Cardiac muscle cell (in vitro differentiated cells and primary cell): Measurements from ENCODE around the gene SRSF4. TPM values are rescaled to one million over a fixed set of nuclear protein-coding genes. Genes with fewer than 3 reads are reported as not detected.

Experiments used
- DNase-seq, 2 donors: peaks; one replicate each; pipeline versions ENCODE4 v3.0.0 to v3.0.0-alpha.2; 2010 to 2017; ENCODE audit warnings: low read depth in 1 of 2, low spot score in 1 of 2
- H3K27ac ChIP-seq: fragments of 200-600 bp; sonication (generic); 2 replicates; pipeline ENCODE4 v1.5.1; 2016
- H3K27me3 ChIP-seq: fragments of 200-600 bp; sonication (generic); 2 replicates; pipeline ENCODE4 v1.6.0; 2016; ENCODE audit warnings: control low read depth
- H3K36me3 ChIP-seq: fragments of 200-600 bp; sonication (generic); 2 replicates; pipeline ENCODE4 v1.5.1; 2016; ENCODE audit warnings: control low read depth
- H3K4me1 ChIP-seq: fragments of 200-600 bp; sonication (generic); 2 replicates; pipeline ENCODE4 v1.8.1; 2017; ENCODE audit warnings: low read depth, mild to moderate bottlenecking, mixed run types
- H3K4me3 ChIP-seq: fragments of 200-600 bp; sonication (generic); 2 replicates; pipeline ENCODE4 v1.5.1; 2016; ENCODE audit warnings: mild to moderate bottlenecking
- H3K9me3 ChIP-seq: fragments of 200-600 bp; sonication (generic); 2 replicates; pipeline ENCODE4 v1.5.1; 2017; ENCODE audit warnings: low read depth, mild to moderate bottlenecking, control low read depth
- polyA plus RNA-seq: library from polyadenylated mRNA; unstranded; fragments of >200 nt; fragmentation: Nextera tagmentation; extraction: Ambion mirVana; gene quantifications from 2 replicates; pipeline ENCODE4 v1.2.1, GENCODE V29; 2016
- total RNA-seq: library from RNA; depleted of rRNA; stranded (reverse); fragments of >200 nt; gene quantifications from 2 replicates; pipeline ENCODE4 v1.2.3, GENCODE V29; 2016
- TF ChIP-seq, protein P1 (sequence below): IDR thresholded peaks from 2 replicates; pipeline ENCODE4 v1.5.1; 2012; ENCODE audit warnings: low read depth, mild to moderate bottlenecking, low read length

Gene SRSF4
- 46.4 and 92.6 TPM in 2 replicates for total RNA-seq
- polyA plus RNA-seq, result 72.3 and 113 TPM in 2 replicates

DNA sequence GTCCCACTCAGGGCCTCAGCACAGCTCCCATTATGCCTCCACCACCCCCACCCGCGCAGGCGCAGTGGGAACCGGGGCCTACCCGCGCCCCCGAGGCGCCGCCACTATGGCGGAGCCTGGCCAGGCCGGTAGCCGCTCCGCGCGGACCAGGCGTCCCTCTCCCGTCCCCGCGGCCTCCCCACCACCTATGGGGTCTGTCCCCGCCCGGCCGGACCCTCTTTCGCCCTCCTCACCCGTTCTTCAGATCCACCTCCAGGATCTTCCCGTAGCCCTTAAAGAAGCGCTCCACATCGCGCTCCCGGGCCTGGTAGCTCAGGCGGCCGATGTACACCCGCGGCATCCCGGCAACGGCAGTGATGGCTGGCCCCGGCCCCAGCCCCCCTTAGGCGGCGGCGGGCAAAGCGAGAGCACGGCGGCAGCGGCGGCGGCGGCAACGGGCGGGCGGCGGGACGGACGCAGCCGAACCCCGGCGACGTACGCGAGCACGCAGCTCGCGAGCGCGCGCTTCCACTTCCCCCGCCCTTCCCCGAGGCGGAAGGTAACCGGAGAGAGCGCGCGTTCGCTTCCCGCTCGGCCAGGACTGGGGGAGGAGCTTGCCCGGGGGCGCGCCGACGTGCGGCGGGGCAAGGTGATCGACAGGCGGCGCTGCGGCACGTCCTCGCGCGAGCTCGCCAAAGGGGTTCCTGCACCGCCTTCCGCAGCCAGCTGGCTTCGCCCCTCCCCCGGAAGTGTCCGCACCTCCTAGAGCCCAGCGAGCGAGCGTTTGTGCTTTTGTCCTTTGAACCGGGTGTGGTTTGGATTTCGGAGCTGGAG is at the start of gene SRSF4:
Gene SRSF4, minus strand, starts transcription at position 488 of the 813 bp plus-strand sequence. Its CDS starts 148 bp downstream, at position 340.
- Histone ChIP-seq H3K27ac (peak within 1 kb of the TSS; percentile 100), H3K36me3 (peaks cover 3% of the 10 kb centered on the region), H3K4me1 (peaks cover 11% of the 10 kb centered on the region), H3K4me3 (peak within 1 kb of the TSS; percentile 95), H3K27me3 (no peaks in the 10 kb centered on the region), H3K9me3 (no peaks in the 10 kb centered on the region)
- DNase-seq, result peak; percentile 98 to 100
- TF ChIP-seq, protein P1, sequence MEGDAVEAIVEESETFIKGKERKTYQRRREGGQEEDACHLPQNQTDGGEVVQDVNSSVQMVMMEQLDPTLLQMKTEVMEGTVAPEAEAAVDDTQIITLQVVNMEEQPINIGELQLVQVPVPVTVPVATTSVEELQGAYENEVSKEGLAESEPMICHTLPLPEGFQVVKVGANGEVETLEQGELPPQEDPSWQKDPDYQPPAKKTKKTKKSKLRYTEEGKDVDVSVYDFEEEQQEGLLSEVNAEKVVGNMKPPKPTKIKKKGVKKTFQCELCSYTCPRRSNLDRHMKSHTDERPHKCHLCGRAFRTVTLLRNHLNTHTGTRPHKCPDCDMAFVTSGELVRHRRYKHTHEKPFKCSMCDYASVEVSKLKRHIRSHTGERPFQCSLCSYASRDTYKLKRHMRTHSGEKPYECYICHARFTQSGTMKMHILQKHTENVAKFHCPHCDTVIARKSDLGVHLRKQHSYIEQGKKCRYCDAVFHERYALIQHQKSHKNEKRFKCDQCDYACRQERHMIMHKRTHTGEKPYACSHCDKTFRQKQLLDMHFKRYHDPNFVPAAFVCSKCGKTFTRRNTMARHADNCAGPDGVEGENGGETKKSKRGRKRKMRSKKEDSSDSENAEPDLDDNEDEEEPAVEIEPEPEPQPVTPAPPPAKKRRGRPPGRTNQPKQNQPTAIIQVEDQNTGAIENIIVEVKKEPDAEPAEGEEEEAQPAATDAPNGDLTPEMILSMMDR, result peak; percentile 58

DNA sequence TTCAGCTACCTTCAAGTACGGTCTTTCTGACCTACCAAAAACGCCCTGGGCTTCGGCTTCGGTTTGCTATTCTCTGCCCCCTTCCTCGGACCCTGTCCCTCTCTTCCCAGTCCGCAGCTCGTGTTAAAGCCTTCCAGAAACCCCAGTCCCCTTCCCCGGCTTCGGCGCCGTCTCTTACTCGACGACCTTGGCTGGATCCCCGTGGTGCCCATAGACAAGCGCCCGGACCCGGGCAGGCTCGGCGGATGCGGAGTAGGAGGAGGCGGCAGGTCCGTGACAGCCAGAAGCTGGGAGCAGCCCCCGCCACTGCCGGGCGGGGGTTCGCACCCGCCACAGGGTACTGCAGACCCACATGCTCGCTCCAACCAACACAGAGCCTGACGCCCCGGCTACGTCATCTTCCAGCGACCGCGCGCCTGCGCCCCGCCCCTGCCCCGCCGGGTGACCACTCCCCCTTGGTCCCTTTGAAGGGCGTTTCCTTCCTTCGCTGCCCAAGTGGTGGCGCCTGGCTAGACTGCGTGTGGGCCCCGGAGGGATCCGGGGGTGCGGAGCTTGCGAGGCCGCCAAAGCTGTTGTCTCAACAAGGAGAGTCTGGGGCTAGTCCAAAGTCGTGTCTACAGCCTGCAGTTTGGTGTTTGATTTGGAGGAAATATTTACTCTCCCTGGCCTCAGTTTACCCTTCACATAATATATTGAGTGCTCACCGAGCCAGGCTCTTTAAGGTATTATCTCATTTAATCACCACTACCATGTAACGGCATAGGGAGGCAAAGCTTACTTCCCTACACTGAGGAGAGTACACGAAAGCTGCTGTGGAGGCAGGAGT is 49.1 kb upstream of the SRSF4 start, which contains the start of gene MECR:
Gene MECR, minus strand, starts transcription at position 382 of the 826 bp plus-strand sequence. Its CDS starts 28 bp downstream, at position 354.
- H3K27ac ChIP-seq, result no peak within 1 kb of the TSS
- H3K27me3 ChIP-seq, result peaks cover 10% of the 10 kb centered on the region
- H3K9me3 ChIP-seq, result no peaks in the 10 kb centered on the region
- H3K4me1 ChIP-seq, result no peaks in the 10 kb centered on the region
- peak; percentile 94 to 95 for DNase-seq
- H3K4me3 ChIP-seq, result peak within 1 kb of the TSS; percentile 69
- no peaks in the 10 kb centered on the region for H3K36me3 ChIP-seq
- TF ChIP-seq, protein P1, result peak; percentile 22

DNA sequence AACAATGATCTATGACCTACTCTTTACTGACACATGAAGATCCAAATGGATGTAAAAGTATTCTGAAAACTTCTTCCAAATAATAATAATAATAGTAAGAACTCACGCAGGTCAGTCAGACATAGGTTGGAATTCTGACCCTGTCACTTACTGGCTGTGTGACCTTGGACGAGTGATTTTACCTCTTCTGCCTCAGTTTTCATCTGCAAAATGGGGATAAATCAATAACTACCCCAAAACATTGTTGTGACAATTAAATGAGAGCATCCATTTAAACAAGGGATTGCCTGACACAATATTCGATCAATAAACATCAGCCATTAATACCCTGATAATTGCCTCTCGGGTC is 48.5 kb upstream of the SRSF4 start:
- Histone ChIP-seq H3K4me3 (peak overlapping the region; percentile 69), H3K27ac (no peak overlapping the region)
- TF ChIP-seq, protein P1, result no peak

DNA sequence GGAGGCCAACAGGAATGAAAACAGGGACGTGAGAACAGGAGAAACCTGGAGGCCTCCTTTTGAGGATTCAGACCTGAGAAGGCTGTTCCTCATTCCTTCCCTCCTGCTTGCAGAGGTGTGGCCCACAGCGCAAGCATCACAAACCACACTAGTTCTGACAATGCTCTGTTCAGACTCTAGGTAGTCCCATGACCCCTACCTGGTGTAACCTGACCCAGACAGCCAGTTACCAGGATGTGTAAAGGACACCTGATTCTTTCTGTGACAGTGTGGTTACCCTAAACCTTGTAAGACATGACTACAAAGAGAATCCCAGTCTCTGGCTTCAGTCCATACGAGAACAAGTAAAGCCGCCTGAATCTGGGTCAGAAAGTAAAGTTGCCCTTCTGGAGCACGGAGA is 45.8 kb upstream of the SRSF4 start:
- DNase-seq, result no peak
- no peaks in the 10 kb centered on the region for H3K27me3 ChIP-seq
- no peaks in the 10 kb centered on the region for H3K4me1 ChIP-seq
- no peaks in the 10 kb centered on the region for H3K9me3 ChIP-seq
- no peaks in the 10 kb centered on the region for H3K36me3 ChIP-seq
- no peak overlapping the region for H3K4me3 ChIP-seq
- H3K27ac ChIP-seq, result no peak overlapping the region
- TF ChIP-seq, protein P1, result no peak

More for the DNA sequence above, 48.5 kb upstream of the SRSF4 start:
- H3K36me3 ChIP-seq, result no peaks in the 10 kb centered on the region
- no peaks in the 10 kb centered on the region for H3K9me3 ChIP-seq
- H3K27me3 ChIP-seq, result peaks cover 6% of the 10 kb centered on the region
- DNase-seq, result no peak
- H3K4me1 ChIP-seq, result no peaks in the 10 kb centered on the region

DNA sequence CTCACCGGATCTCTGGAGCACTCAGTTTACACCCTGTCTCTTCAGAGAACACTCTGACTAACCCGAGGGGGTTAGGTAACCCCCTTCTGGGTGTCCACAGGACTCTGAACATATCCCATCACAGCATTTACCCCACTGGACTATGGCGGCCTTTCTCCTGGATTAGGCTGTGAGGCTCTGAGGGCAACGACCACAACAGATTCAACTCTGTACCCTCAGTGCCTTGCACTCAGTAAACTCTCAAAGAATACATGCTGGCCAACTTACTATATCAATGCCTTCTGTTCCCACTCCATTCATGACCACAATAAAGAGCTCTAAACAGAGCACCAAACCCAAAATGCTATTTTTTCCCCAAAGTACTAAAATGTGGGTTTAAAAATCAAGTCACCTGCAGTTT is 43.7 kb upstream of the SRSF4 start:
- H3K4me3 ChIP-seq, result no peak overlapping the region
- DNase-seq, result no peak
- no peaks in the 10 kb centered on the region for H3K4me1 ChIP-seq
- H3K9me3 ChIP-seq, result no peaks in the 10 kb centered on the region
- H3K36me3 ChIP-seq, result no peaks in the 10 kb centered on the region
- TF ChIP-seq, protein P1, result no peak
- no peaks in the 10 kb centered on the region for H3K27me3 ChIP-seq
- no peak overlapping the region for H3K27ac ChIP-seq
